Loucy (cell line): ENCODE measurements around the gene PRPSAP1.

Experiments
- H2AFZ ChIP-seq: fragments of 200-600 bp; sonication (generic); 2 replicates; pipeline ENCODE4 v1.6.0; 2016; ENCODE audit warnings: antibody characterized with exemption, mild to moderate bottlenecking, low read length, moderate library complexity
- H3F3A ChIP-seq: fragments of 200-600 bp; 2 replicates; pipeline ENCODE4 v1.6.0; 2016; ENCODE audit warnings: antibody characterized with exemption, low read depth, mild to moderate bottlenecking
- H3K27me3 ChIP-seq: fragments of 200-600 bp; sonication (generic); 2 replicates; pipeline ENCODE4 v1.6.1; 2014; ENCODE audit warnings: low read length, mild to moderate bottlenecking; ENCODE audit not compliant: insufficient read depth, poor library complexity, severe bottlenecking
- H3K36me3 ChIP-seq: fragments of 200-600 bp; sonication (generic); 2 replicates; pipeline ENCODE4 v1.6.1; 2016; ENCODE audit warnings: low read length; ENCODE audit not compliant: insufficient read depth
- H3K4me1 ChIP-seq: fragments of 200-600 bp; sonication (generic); 2 replicates; pipeline ENCODE4 v1.5.1; 2014; ENCODE audit warnings: low read length, mild to moderate bottlenecking; ENCODE audit not compliant: insufficient read depth, poor library complexity, severe bottlenecking
- H3K4me2 ChIP-seq: fragments of 200-600 bp; sonication (generic); 2 replicates; pipeline ENCODE4 v1.6.0; 2014; ENCODE audit warnings: antibody characterized with exemption, low read length, low read depth, mild to moderate bottlenecking; ENCODE audit not compliant: poor library complexity, severe bottlenecking
- H3K4me3 ChIP-seq: fragments of 200-600 bp; sonication (generic); 2 replicates; pipeline ENCODE4 v1.5.1; 2014; ENCODE audit warnings: low read length, mild to moderate bottlenecking, mixed read lengths; ENCODE audit not compliant: poor library complexity, severe bottlenecking
- H3K79me2 ChIP-seq: fragments of 200-600 bp; sonication (generic); 2 replicates; pipeline ENCODE4 v1.6.1; 2014; ENCODE audit warnings: low read length; ENCODE audit not compliant: insufficient read depth
- H3K9ac ChIP-seq: fragments of 200-600 bp; sonication (generic); 2 replicates; pipeline ENCODE4 v1.6.0; 2014; ENCODE audit warnings: mild to moderate bottlenecking, low read depth, low read length, moderate library complexity; ENCODE audit not compliant: poor library complexity, severe bottlenecking
- H3K9me2 ChIP-seq: fragments of 200-600 bp; sonication (generic); replicated peaks from 2 replicates; pipeline ENCODE4 v1.6.1; 2016; ENCODE audit warnings: low read depth, low read length, mixed read lengths
- H3K9me3 ChIP-seq: fragments of 200-600 bp; sonication (generic); 2 replicates; pipeline ENCODE4 v1.6.1; 2014; ENCODE audit warnings: mild to moderate bottlenecking, antibody characterized with exemption, low read length, low read depth; ENCODE audit not compliant: insufficient read depth
- H4K20me1 ChIP-seq: fragments of 200-600 bp; sonication (generic); 2 replicates; pipeline ENCODE4 v1.6.0; 2014; ENCODE audit warnings: antibody characterized with exemption, low read length, mild to moderate bottlenecking; ENCODE audit not compliant: insufficient read depth, poor library complexity, severe bottlenecking
- CTCF ChIP-seq: fragments of 200-600 bp; sonication (generic); conservative IDR thresholded peaks from 2 replicates; pipeline ENCODE4 v1.5.1; 2014; ENCODE audit warnings: mild to moderate bottlenecking, antibody characterized with exemption, low read length
- EZH2phosphoT487 ChIP-seq: fragments of 200-600 bp; IDR thresholded peaks from 2 replicates; pipeline ENCODE4 v1.6.1; 2018; ENCODE audit warnings: antibody characterized with exemption, mild to moderate bottlenecking, moderate library complexity, borderline replicate concordance

Gene PRPSAP1

GRCh38 chr17:76385892-76386786 is 32.4 kb upstream of the PRPSAP1 start:
- Histone ChIP-seq H3K4me3 (peak overlapping the region; percentile 27), H3K9me3 (no peaks in the 10 kb centered on the region), H3K9me2 (no peaks in the 10 kb centered on the region), H3F3A (peaks cover 4% of the 10 kb centered on the region; the same call in 1 of the 2 replicates), H3K4me2 (peak overlapping the region; percentile 42), H3K9ac (peak overlapping the region; percentile 10), H3K36me3 (peaks cover 7% of the 10 kb centered on the region; the same call in 1 of the 2 replicates), H4K20me1 (no peaks in the 10 kb centered on the region), H3K27me3 (no peaks in the 10 kb centered on the region), H2AFZ (peak overlapping the region; percentile 16; the same call in 1 of the 2 replicates), H3K79me2 (no peaks in the 10 kb centered on the region), H3K4me1 (peaks cover 18% of the 10 kb centered on the region)
- TF ChIP-seq EZH2phosphoT487 (no peak), CTCF (peak; percentile 78)

- H3K79me2 ChIP-seq = no peaks in the 10 kb centered on the region
- H3K9me3 ChIP-seq = no peaks in the 10 kb centered on the region
- peak overlapping the region; percentile 88 for H3K4me2 ChIP-seq
- H3K27me3 ChIP-seq = no peaks in the 10 kb centered on the region
- H3K36me3 ChIP-seq = no peaks in the 10 kb centered on the region
- H3K9me2 ChIP-seq = no peaks in the 10 kb centered on the region
- H3K9ac ChIP-seq = no peak overlapping the region
- TF ChIP-seq EZH2phosphoT487 = no peak
- no peak for TF ChIP-seq CTCF
- peaks cover 4% of the 10 kb centered on the region; the same call in 1 of the 2 replicates for H3F3A ChIP-seq
- peak overlapping the region; percentile 76 for H3K4me3 ChIP-seq
- H3K4me1 ChIP-seq = peaks cover 18% of the 10 kb centered on the region
- H2AFZ ChIP-seq = no peak overlapping the region; the same call in 1 of the 2 replicates
- no peaks in the 10 kb centered on the region for H4K20me1 ChIP-seq
Observed at GRCh38 chr17:76384987-76385891, 31.5 kb upstream of the PRPSAP1 start.

GRCh38 chr17:76384222-76384986 is 30.7 kb upstream of the PRPSAP1 start, which contains the start of gene SPHK1:
SPHK1 (plus strand) TSS chr17:76384609; CDS start chr17:76385645, 1,036 bp downstream.
- Histone ChIP-seq H2AFZ (peak within 1 kb of the TSS; percentile 96), H4K20me1 (no peaks in the 10 kb centered on the region), H3K4me3 (peak within 1 kb of the TSS; percentile 76), H3F3A (no peaks in the 10 kb centered on the region), H3K9ac (peak within 1 kb of the TSS; percentile 74), H3K79me2 (no peaks in the 10 kb centered on the region), H3K36me3 (no peaks in the 10 kb centered on the region), H3K4me2 (peak within 1 kb of the TSS; percentile 88), H3K9me3 (no peaks in the 10 kb centered on the region), H3K9me2 (no peaks in the 10 kb centered on the region), H3K4me1 (peaks cover 18% of the 10 kb centered on the region), H3K27me3 (no peaks in the 10 kb centered on the region)
- TF ChIP-seq EZH2phosphoT487 = no peak
- no peak for TF ChIP-seq CTCF
